NCI-H1417 (cell line): ENCODE results near the gene CCDC144A.
"Not testable (repeated sequence)": the region's sequence is repeated elsewhere in the genome, so short reads cannot be mapped to it uniquely, and the experiment has no call there.

Source experiments
- DNase-seq, 3 experiments: peaks; one replicate each; lab custom pipeline; 2025; lab: John Stamatoyannopoulos, UW

The CCDC144A gene, protein sequence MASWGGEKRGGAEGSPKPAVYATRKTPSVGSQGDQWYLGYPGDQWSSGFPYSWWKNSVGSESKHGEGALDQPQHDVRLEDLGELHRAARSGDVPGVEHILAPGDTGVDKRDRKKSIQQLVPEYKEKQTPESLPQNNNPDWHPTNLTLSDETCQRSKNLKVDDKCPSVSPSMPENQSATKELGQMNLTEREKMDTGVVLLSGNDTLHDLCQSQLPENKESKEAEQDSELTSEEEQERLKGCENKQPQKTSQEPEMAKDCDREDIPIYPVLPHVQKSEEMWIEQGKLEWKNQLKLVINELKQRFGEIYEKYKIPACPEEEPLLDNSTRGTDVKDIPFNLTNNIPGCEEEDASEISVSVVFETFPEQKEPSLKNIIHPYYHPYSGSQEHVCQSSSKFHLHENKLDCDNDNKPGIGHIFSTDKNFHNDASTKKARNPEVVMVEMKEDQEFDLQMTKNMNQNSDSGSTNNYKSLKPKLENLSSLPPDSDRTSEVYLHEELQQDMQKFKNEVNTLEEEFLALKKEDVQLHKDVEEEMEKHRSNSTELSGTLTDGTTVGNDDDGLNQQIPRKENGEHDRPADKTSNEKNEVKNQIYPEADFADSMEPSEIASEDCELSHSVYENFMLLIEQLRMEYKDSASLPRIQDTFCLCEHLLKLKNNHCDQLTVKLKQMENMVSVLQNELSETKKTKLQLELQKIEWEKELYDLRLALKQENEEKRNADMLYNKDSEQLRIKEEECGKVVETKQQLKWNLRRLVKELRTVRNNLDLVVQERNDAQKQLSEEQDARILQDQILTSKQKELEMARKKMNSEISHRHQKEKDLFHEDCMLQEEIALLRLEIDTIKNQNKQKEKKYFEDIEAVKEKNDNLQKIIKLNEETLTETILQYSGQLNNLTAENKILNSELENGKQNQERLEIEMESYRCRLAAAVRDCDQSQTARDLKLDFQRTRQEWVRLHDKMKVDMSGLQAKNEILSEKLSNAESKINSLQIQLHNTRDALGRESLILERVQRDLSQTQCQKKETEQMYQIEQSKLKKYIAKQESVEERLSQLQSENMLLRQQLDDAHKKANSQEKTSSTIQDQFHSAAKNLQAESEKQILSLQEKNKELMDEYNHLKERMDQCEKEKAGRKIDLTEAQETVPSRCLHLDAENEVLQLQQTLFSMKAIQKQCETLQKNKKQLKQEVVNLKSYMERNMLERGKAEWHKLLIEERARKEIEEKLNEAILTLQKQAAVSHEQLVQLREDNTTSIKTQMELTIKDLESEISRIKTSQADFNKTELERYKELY (N-terminal part only)

DNA sequence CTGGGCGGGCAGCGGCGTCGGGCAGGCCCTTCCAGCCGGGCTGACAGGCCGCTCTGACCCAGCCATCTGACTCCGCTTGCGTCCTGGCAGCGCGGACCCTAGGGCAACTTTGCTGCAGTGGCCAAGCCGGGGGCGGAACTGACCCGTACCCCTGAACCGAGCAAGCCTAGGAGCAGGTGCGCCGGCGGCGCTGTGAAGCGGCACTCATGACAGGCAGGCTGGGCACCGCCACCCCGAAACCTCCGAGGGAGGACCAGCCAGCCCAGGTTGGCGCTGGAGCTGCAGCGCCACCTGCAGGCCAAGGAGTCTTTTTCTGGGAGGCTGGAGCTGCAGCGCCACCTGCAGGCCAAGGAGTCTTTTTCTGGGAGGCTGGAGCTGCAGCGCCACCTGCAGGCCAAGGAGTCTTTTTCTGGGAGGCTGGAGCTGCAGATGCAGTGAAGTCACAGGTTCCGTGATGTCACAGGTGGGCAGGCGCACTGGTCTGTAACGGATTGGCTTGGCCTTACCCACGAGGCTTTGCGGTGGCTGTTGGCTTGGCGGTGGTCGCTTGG lies at the start of gene CCDC144A:
TSS of gene CCDC144A (plus strand) at position 511 of the 551 bp plus-strand sequence. CDS start 160 bp downstream, outside the sequence.
- not testable (repeated sequence) for DNase-seq

DNA sequence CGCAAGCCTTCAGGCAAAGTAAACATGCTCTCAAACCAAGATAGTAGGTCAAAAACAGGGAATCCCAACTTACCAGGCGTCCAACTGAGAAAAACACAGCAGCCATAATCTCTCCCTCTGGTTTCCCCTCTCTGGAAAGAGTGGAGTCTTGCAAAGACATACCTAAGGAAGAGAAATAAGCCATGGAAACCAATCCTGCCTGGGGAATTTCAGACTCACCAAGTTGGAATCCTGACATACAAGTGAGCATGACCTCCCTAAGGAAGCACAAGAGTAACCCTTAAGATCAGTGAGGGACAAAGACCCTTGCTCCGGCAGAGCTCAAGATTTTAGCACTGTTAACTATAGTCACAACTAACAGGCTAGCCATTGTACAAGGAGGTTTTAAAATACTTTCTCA lies 40.5 kb upstream of the CCDC144A start:
- no peak for DNase-seq

- no peak for DNase-seq
Measured at GRCh38 chr17:16652252-16652651, 37.8 kb upstream of the CCDC144A start.

- no peak for DNase-seq
Measured at GRCh38 chr17:16652847-16653366, 37.1 kb upstream of the CCDC144A start.

- DNase-seq = peak; percentile 88 to 92 (median 92)
Measured at GRCh38 chr17:16653367-16654041, 36.5 kb upstream of the CCDC144A start, which contains the start of gene ZNF624. TSS of gene ZNF624 (minus strand) at chr17:16653850.

DNA sequence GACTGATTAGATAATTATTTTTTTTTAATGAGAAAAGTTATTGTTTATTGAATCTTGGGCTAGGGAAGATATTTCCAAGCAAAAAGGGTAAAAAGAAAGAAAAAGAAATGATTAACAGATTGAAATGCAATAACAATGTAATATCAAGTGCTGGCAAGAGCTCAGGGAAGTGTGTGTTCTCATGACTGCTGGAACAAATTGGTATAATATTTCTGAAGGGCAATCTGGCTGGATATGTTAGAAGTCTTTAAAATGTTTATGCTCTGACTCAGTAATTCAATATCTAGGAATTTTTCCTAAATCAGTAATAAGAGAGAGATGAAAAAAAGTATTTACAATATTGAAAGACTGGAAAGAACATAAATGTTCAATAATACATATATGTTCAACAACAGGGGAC lies 28.8 kb upstream of the CCDC144A start:
- no peak for DNase-seq

- DNase-seq = no peak
Measured at GRCh38 chr17:16662936-16663335, 27.1 kb upstream of the CCDC144A start.

GRCh38 chr17:16666553-16666906 lies 23.5 kb upstream of the CCDC144A start:
- DNase-seq = not testable (repeated sequence)

DNA sequence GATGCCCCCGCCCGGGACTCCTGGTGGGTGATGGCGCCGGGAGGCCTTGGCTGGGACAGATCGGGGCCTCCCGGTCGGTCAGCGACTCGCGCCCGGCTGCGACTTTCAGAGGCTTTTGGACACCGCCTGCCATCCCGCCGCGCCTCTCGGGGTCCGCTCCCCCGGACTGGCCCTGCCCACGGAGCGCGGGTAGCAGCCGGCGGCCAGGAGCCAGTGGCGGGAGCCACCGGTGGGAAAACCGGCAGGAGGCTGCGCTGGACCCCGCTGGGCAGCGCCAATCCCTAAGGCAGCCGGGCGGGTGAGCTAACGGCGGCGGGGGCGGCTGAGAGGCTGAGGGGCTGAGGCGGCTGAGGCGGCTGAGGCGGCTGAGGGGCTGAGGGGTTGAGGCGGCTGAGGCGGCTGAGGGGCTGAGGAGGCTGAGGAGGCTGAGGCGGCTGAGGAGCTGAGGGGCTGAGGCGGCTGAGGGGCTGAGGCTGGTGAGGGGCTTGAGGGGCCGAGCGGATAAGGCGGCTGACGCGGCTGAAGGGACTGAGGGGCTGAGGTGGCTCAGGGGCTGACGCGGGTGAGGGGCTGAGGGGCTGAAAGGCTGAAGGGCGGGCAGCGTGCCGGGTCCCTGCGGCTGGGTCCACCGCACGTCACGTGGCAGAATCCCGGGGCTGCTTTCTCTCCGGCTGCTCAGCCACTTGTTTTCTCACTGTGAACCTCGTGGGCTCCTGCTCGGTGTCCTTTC lies 23.0 kb upstream of the CCDC144A start:
- peak in 2 of 3 experiments; percentile 23 to 33 for DNase-seq

DNA sequence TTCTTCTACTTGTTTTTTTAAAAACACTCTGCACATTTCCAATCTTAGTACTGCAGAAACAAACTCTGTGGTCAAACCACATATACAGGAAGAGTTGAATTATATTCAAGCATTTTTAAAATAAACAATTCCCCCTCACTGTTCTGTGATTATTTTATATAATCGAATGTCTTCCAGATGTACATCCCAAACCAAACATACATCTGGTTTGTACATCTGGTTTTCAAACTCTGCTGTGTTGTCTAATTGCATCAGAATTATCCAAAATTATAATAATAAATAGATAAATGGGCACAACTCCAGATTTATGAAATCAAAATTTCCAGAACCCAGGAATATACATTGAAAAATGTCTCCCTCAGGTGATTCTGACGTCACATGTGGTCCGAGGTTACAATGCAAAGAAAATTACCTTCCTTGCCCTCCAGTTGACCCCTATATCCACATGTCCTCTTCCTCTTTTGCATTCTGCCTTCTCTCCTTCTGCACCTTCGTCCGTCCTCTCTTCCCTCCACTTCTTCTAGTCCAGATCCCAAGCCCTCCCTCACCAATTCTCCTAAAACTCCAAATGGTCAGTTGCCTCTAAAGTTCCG lies 13.3 kb upstream of the CCDC144A start:
- no peak for DNase-seq

GRCh38 chr17:16683290-16684138 lies 6.5 kb upstream of the CCDC144A start:
- peak in 1 of 3 experiments; percentile 38 for DNase-seq

DNA sequence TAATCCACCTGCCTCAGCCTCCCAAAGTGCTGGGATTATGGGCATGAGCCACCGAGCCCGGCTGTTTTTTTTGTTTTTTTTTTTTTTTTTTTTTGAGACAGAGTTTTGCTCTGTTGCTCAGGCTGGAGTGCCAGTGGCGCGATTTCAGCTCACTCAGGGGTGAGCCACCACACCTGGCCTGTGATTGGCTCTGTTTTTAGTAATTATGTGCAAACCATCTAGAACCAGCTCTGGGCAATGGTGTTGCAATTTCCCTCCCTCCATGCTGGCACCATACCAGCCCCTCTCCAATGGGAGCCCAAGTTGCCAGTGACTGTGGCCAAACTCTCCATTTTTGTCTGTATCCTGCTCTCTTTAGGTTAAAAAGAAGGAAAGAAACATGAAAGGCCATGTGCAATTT lies 4.0 kb upstream of the CCDC144A start:
- DNase-seq = not testable (repeated sequence)

DNA sequence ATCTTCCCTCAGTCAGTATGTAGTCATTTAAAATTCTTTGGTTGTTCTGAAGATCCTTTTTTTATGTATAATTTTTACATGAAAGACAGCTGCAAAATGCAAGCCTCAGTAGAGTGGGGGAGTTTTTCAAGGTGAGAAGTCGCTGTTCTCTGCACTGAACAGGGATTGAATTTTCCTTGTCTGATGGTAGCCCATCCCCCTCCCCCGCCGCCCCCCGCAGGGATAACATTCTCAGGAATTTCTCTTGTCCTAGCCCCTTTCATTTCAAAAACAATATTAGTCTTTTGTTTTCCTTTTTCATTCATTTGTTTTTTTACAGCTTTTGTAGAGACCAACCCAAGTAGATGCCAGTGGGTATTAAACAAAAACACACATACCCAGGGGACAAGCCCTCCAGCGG lies 2.9 kb upstream of the CCDC144A start:
- DNase-seq = not testable (repeated sequence)

GRCh38 chr17:16690447-16690846 lies 406 bp downstream of the CCDC144A start:
- DNase-seq = not testable (repeated sequence)

GRCh38 chr17:16697603-16698002 lies 7.6 kb downstream of the CCDC144A start:
- DNase-seq = not testable (repeated sequence)

GRCh38 chr17:16745492-16746203 lies 55.6 kb downstream of the CCDC144A start:
- DNase-seq = peak in 1 of 3 experiments; percentile 16

GRCh38 chr17:16746571-16746970 lies 56.5 kb downstream of the CCDC144A start:
- DNase-seq = peak in 2 of 3 experiments; percentile 30 to 50

GRCh38 chr17:16750515-16750914 lies 60.5 kb downstream of the CCDC144A start:
- DNase-seq = not testable (repeated sequence)
